Endothelial cell of umbilical vein (primary cell): ENCODE measurements around the gene SLC6A7. TPM values are rescaled to one million over a fixed set of nuclear protein-coding genes. Genes with fewer than 3 reads are reported as not detected.

Source experiments
- BruUV-seq: library from RNA; stranded (reverse); fragments of 400-500 nt; replicated peaks from 2 replicates; lab custom pipeline; 2021; lab: Mats Ljungman, UMichigan
- CTCF ChIA-PET: fragments of 300-600, 350-600 bp; sonication (Branson Sonifier 250); formaldehyde crosslinking; loops from one replicate; lab custom pipeline; 2021; ENCODE audit warnings: antibody characterized with exemption, inconsistent platforms; lab: Charles Lee
- POLR2A ChIA-PET: fragments of 300-600, 350-600 bp; sonication (Branson Sonifier 250); formaldehyde crosslinking; loops from one replicate; lab custom pipeline; 2021; ENCODE audit warnings: antibody characterized with exemption, inconsistent platforms; lab: Charles Lee
- DNase-seq: peaks from one replicate; pipeline ENCODE4 v3.0.0-alpha.2; 2011; ENCODE audit warnings: low read depth, low spot score
- FAIRE-seq: peaks from 2 replicates; lab custom pipeline; 2011; peaks lifted over from hg19 to GRCh38; lab: Jason Lieb, UNC
- H2AFZ ChIP-seq: 2 replicates; pipeline ENCODE4 v1.6.0; 2012; ENCODE audit warnings: low read depth, low read length, control low read depth, inconsistent platforms
- H3K27ac ChIP-seq: 2 replicates; pipeline ENCODE4 v1.5.1; 2011; ENCODE audit warnings: low read depth, mild to moderate bottlenecking, control low read depth, low read length, moderate library complexity; ENCODE audit not compliant: insufficient read depth
- H3K27me3 ChIP-seq, 2 experiments: 2 replicates each; pipeline versions ENCODE4 v1.6.0 to v1.6.1; 2011; ENCODE audit warnings: low read length in 2 of 2, mixed read lengths in 1 of 2; ENCODE audit not compliant: control insufficient read depth in 2 of 2, insufficient read depth in 2 of 2
- H3K36me3 ChIP-seq, 2 experiments: 2 replicates in 1 of 2; 3 replicates in 1 of 2; pipeline ENCODE4 v1.5.1; 2011; ENCODE audit warnings: low read length in 2 of 2, mild to moderate bottlenecking in 1 of 2, moderate library complexity in 1 of 2; ENCODE audit not compliant: control insufficient read depth in 2 of 2, insufficient read depth in 2 of 2; ENCODE audit errors: extremely low read depth in 1 of 2
- H3K4me1 ChIP-seq: 3 replicates; pipeline ENCODE4 v1.5.1; 2011; ENCODE audit warnings: mild to moderate bottlenecking, low read length; ENCODE audit not compliant: control insufficient read depth, insufficient read depth; ENCODE audit errors: extremely low read depth
- H3K4me2 ChIP-seq: 2 replicates; pipeline ENCODE4 v1.6.1; 2011; ENCODE audit warnings: low read length, control low read depth, mixed read lengths; ENCODE audit not compliant: insufficient read depth
- H3K4me3 ChIP-seq, 3 experiments: fragments of 200-600 bp in 1 of 3; sonication (generic), shearing (Covaris generic) in 1 of 3; replicated peaks in 1 of 3; 2 replicates each; pipeline ENCODE4 v1.5.1; 2011 to 2016; ENCODE audit warnings: control low read depth in 3 of 3, low read length in 3 of 3, mild to moderate bottlenecking in 2 of 3, inconsistent platforms in 1 of 3, low read depth in 1 of 3, moderate library complexity in 1 of 3; ENCODE audit not compliant: insufficient read depth in 1 of 3
- H3K79me2 ChIP-seq: 2 replicates; pipeline ENCODE4 v1.6.0; 2012; ENCODE audit warnings: low read length, inconsistent platforms; ENCODE audit not compliant: control insufficient read depth, insufficient read depth
- H3K9ac ChIP-seq: replicated peaks from 2 replicates; pipeline ENCODE3; 2011; ENCODE audit warnings: low read length, control low read depth; ENCODE audit not compliant: insufficient read depth; ENCODE audit errors: extremely low read depth
- H3K9me1 ChIP-seq: replicated peaks from 3 replicates; pipeline ENCODE4 v1.6.0; 2011; ENCODE audit warnings: mild to moderate bottlenecking, low read length; ENCODE audit not compliant: control insufficient read depth, insufficient read depth; ENCODE audit errors: extremely low read depth
- H3K9me3 ChIP-seq: replicated peaks from 2 replicates; pipeline ENCODE4 v1.5.1; 2012; ENCODE audit warnings: low read length, inconsistent platforms; ENCODE audit not compliant: control insufficient read depth, insufficient read depth
- H4K20me1 ChIP-seq: replicated peaks from 2 replicates; pipeline ENCODE3; 2011; ENCODE audit warnings: mild to moderate bottlenecking, low read length; ENCODE audit not compliant: control insufficient read depth, insufficient read depth; ENCODE audit errors: extremely low read depth
- CTCF ChIP-seq, 2 donors: IDR thresholded peaks; 1 replicate in 1 of 2; 2 replicates in 1 of 2; pipeline ENCODE4 v1.5.1; 2011; ENCODE audit warnings: low read length in 2 of 2, mild to moderate bottlenecking in 2 of 2, moderate library complexity in 2 of 2, control low read depth in 1 of 2, inconsistent platforms in 1 of 2, low read depth in 1 of 2; ENCODE audit not compliant: insufficient read depth in 1 of 2; ENCODE audit errors: extremely low read depth in 1 of 2
- EZH2 ChIP-seq: IDR thresholded peaks from 2 replicates; pipeline ENCODE4 v1.6.1; 2012; ENCODE audit warnings: borderline replicate concordance, low read depth, mild to moderate bottlenecking, moderate library complexity, low read length, inconsistent platforms; ENCODE audit not compliant: severe bottlenecking
- FOS ChIP-seq: IDR thresholded peaks from 2 replicates; pipeline ENCODE4 v1.6.1; 2011; ENCODE audit warnings: mild to moderate bottlenecking, low read length, moderate library complexity, borderline replicate concordance; ENCODE audit not compliant: insufficient read depth
- GATA2 ChIP-seq: IDR thresholded peaks from 2 replicates; pipeline ENCODE4 v1.7.0; 2011; ENCODE audit warnings: low read depth, mild to moderate bottlenecking, moderate library complexity, mixed read lengths, low read length; ENCODE audit not compliant: insufficient read length, insufficient read depth
- JUN ChIP-seq: IDR thresholded peaks from 2 replicates; pipeline ENCODE4 v1.6.1; 2011; ENCODE audit warnings: borderline replicate concordance, low read depth; ENCODE audit not compliant: insufficient read length, insufficient read depth
- MAX ChIP-seq: IDR thresholded peaks from 2 replicates; pipeline ENCODE4 v1.6.1; 2011; ENCODE audit not compliant: insufficient read depth, insufficient read length
- MYC ChIP-seq: IDR thresholded peaks from one replicate; pipeline ENCODE4 v1.6.1; 2011; ENCODE audit warnings: mild to moderate bottlenecking, low read depth, low read length
- POLR2A ChIP-seq: IDR thresholded peaks from 2 replicates; pipeline ENCODE4 v1.6.1; 2012; ENCODE audit warnings: low read depth, mild to moderate bottlenecking, control low read depth, low read length
- POLR2AphosphoS5 ChIP-seq: IDR thresholded peaks from 2 replicates; pipeline ENCODE4 v1.6.1; 2012; ENCODE audit warnings: low read depth, mild to moderate bottlenecking, control low read depth, low read length, moderate library complexity; ENCODE audit not compliant: insufficient read depth
- dilution Hi-C: fragments of 300-500 bp; cut with MboI; formaldehyde crosslinking; loops from one replicate; pipeline ENCODE4 v1.15.0; 2019; ENCODE audit warnings: low sequenced_read_pairs; ENCODE audit not compliant: extremely low pct_ligation_motif_present
- intact Hi-C: fragments of 100-400 bp; cut with micrococcal nuclease; formaldehyde crosslinking; loops from one replicate; pipeline ENCODE4 v1.10.0; 2022
- polyA plus RNA-seq, 4 experiments: library from polyadenylated mRNA; depleted of rRNA in 3 of 4; stranded (reverse) in 3 of 4; unstranded in 1 of 4; fragments of >200 nt; gene quantifications; 2 replicates each; pipeline versions ENCODE4 v1.2.1 to v1.2.3, GENCODE V29; 2011 to 2012; ENCODE audit warnings: missing spikeins in 1 of 4
- total RNA-seq: library from RNA; stranded (reverse); gene quantifications from 2 replicates; pipeline ENCODE4 v1.2.3, GENCODE V29; 2021

Gene SLC6A7
- total and polyA plus RNA-seq, 2 donors (not counting 3 experiments of a cell fraction or from before 2014, with no cell fraction given): not detected

GRCh38 chr5:150146235-150146634, 43.6 kb upstream of the SLC6A7 start:
- no peaks in the 10 kb centered on the region for H3K9me3 ChIP-seq
- no peak overlapping the region for H3K27ac ChIP-seq
- dilution Hi-C loops (no loop called here), intact Hi-C loops (no loop called here)
- DNase-seq: no peak
- no peak for FAIRE-seq
- peaks cover 6% of the 10 kb centered on the region for H3K4me1 ChIP-seq
- no peak overlapping the region for H2AFZ ChIP-seq
- H3K79me2 ChIP-seq: no peaks in the 10 kb centered on the region
- H3K9me1 ChIP-seq: no peaks in the 10 kb centered on the region
- H3K27me3 ChIP-seq: peaks cover 0 to 2% of the 10 kb centered on the region in 2 experiments
- H3K4me3 ChIP-seq: no peak overlapping the region
- BruUV-seq: no TSS peak
- TF ChIP-seq GATA2: no peak
- TF ChIP-seq FOS: no peak
- no peak for TF ChIP-seq MYC
- no peak for TF ChIP-seq POLR2A
- no peak for TF ChIP-seq EZH2
- no peak for TF ChIP-seq CTCF (IDR thresholded peaks at IDR 0.05; ENCODE audit: extremely low read depth in 1 of 2, insufficient read depth in 1 of 2, low read depth in 1 of 2, low read length in 2 of 2)
- TF ChIP-seq POLR2AphosphoS5: no peak
- TF ChIP-seq JUN: no peak
- TF ChIP-seq MAX: no peak
- no peaks in the 10 kb centered on the region for H4K20me1 ChIP-seq
- no peak overlapping the region for H3K4me2 ChIP-seq
- ChIA-PET POLR2A (no interaction called here), CTCF (interaction anchor here (1.6 to 2.6 kb wide), 2 partner anchors 9 to 204 kb away, joined by 5 to 6 read pairs; partner anchors contain the start of gene PDGFRB)
- H3K36me3 ChIP-seq: no peaks in the 10 kb centered on the region
- H3K9ac ChIP-seq: no peak overlapping the region
